ENCODE results near the gene IQSEC1.
A peak's percentile ranks its signal among the peaks of the same experiment; 100 is the strongest.

IQSEC1 gene

DNA sequence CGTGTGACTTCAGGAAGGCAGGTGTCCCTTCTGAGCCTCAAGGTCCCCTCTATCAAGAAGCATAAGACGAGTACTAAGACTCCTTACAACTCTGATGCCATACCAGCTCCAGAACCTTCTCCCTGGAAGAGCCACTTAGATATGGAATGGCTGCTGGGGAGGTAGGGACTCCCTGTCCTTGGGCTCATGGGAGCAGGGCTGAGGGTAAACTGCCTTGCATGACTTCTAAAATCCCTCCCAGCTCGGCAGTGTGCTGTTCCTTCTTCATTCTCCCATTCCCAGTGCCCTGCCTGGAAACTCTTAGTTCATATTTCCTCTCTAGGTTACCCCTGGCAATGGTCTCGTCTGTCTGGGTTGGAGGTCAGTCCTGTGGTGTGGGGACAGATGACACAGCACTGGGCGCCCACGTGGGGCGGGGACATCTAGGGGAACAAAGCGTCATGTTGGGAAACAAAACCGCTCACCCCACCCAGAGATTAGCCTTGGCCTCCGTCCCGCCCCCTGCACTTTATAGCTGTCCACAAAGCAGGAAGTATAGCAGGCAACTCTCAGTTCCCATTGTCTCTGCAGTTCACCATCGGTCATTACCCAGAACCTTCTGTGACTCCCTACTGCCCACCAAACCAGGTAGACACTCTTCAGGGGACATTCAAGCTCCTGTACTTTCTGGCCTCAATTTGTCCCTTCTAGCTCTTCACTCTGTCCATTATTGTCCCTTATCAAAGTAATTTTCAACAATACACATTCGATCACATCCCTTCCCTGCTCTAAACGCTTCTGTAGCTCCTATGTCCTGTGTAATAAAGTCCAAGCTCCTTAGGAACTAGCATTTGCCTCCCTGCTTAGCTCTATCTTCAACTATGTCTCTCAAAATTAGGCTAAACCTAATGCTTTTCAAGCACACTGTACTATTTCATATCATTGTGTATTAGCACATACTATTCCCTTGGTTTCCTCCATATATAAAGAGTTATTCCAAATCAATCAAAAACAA, 73.8 kb downstream of the IQSEC1 start:
- peak; percentile 24 for DNase-seq (ENCODE audit: low spot score)

DNA sequence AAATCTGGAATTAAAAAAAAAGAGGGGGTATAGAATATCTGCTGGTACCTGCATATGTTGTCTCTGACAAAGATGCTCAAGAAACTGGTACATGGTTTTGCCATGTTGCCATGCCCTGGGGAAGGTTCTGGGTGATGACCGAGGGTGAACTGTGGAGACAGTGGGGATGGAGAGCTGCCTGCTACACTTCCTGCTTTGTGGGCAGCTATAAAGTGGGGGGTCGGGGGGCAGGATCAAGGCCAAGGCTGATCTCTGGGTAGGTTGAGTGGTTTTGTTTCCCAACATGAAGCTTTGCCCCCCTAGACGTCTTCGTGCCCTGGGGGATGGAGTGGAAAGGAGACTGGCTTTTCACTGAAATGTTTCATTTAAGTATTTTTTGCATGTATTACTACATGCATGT, 74.6 kb downstream of the IQSEC1 start:
- DNase-seq (ENCODE audit: low spot score), result no peak

DNA sequence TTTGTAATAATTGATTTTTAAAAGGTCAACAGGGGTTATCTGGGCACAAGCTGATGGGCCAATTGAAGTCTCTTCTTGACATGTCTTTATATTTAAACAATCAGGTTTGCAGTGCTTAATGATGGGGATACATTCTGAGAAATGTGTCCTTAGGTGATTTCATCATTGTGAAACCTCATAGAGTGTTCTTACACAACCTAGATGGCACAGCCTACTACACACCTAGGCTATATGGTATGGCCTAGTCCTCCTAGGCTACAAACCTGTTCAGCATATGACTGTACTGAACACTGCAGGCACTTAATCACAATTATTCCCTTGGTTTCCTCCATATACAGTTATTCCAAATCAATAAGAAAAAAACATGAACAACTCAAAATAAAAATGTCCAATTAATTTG, 75.8 kb downstream of the IQSEC1 start:
- no peak for DNase-seq (ENCODE audit: low spot score)

DNA sequence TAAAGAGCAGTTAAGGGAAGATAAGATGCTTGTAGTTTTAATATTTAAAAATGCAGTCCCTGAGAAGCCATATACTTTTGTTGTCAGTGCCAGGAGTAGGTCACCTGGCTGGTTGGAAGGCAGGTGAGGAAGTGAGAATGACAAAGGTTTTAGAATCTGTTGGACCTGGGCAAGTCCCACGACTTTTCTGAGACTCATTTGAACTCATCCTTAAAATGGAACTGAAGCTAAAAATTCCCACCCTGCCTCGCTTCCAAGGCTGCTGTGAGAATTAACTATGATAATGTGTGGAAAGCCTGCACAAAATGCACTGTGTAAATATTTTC, 77.1 kb downstream of the IQSEC1 start:
- no peak for DNase-seq (ENCODE audit: low spot score)

DNA sequence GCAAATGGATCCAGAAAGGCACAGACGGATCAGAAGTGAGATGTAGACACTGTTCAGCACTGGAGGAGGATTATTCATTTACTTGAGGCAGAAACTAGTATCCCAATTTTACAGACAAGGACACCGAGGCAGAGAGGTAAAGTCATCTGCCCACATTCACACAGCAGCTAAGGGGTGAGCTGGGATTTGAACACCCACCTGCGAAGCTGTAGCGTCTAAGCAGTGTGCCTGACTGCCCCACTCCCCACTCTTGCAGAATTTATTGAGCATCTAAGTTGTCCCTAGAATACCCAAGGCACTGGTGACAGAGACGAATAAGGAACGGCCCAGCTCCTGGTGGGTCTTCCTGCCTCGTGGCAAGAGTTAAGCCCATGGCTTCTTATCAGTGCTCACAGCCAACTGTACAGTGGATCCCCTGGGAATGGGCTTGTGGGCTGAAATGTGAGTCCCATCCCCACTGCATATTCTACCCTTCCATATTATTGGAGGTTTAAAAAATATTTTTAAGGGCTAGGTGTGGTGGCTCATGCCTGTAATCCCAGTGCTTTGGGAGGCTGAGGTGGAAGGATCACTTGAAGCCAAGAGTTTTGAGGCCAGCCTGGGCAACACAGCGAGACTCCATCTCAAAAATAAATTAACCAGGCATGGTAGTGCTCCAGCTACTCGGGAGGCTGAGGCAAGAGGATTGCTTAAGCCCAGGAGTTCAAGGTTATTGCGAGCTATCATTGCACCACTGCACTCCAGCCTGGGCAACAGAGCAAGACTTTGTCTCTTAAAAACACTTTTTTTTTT, 77.6 kb downstream of the IQSEC1 start:
- DNase-seq (ENCODE audit: low spot score), result no peak

DNA sequence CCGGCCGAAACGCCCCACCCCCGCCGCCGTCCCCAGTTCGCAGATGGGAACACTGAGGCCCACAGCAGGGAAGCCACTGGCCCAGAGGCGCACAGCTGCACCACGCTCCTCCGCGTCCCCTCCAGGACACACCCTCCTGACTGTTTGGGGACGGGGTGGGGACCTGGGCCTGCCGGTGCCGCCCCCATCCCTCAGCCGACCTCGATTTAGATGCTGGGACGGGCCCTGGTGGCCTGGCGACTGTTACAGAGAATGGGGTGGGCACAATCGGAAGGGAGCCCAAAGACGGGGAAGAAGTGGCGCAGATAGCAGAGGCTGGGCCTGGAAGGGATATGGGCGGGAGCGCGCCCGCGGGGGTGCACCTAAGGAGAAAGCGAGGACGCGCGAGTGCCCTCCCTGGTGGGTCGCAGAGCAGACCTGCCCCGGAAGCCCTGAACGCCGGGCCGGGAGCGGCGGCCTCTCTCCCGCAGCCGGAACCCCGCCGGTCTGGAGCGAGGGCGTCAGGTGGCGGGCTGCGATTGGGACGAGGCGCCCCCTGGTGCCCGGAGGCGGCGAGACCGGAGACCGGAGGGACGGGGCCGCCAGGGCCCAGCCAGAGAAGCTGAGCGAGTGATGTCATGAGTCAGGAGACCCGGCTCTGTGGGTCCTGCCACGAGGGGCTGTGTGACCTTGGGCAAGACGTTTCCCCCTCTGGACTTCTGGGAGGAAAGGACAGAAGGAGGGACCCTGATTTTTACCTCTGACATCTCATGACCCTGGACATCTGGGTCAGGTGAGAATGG, 78.4 kb downstream of the IQSEC1 start:
- DNase-seq (ENCODE audit: low spot score), result peak; percentile 85

DNA sequence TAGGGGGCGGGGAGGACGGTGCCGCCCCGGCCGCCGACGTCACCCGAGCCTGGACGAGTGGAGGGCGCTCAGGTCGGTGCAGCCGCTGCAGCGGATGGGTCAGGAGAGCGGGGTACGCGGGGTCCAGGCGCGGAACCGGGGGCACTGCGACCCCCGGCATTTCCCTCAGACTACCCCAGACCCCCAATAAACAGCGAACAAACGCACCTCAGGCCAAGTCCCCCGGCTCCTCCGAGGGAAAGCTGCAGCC, 78.9 kb downstream of the IQSEC1 start:
- DNase-seq (ENCODE audit: low spot score), result no peak

DNA sequence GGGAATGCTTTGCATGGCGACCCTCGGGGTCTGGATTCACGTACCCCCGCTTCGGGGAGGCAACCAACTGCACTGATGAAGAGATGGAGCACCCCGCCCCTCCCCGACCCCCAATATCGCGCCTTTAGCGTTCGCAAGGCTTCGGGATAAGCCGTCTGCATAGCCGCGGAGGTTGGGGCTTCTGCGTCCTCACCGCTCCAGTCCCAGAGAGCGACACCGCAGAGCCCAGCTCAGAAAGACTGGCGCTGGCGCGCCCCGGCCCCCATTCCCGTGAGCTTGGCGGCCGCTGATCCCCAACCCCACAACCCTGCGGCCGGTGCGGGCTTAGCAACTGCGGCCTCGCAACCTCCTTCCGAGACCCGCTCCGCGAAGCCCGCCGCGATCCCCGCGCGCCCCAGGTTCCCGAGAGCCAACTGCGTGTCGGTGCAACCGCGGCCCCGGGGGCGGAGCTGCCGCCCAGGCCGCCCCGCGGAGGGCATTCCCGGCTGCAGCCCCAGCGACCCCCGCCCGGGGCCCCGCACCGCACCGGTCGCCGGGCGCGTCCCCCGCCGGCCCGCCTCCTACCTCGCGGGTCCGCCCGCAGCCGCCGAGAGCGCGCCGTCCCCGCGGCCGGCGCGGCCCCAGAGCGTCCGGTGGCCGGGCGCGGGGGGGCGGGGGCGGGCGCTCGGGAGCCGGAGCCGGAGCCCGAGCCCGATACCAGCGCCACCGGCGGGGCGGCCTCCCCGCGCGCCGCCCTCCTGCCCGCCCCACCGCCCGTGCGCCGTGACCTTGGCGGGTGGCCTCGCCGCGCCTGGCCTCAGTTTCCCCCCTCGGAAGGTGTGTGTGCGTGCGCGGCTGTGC, 79.5 kb downstream of the IQSEC1 start:
- DNase-seq (ENCODE audit: low spot score), result no peak

DNA sequence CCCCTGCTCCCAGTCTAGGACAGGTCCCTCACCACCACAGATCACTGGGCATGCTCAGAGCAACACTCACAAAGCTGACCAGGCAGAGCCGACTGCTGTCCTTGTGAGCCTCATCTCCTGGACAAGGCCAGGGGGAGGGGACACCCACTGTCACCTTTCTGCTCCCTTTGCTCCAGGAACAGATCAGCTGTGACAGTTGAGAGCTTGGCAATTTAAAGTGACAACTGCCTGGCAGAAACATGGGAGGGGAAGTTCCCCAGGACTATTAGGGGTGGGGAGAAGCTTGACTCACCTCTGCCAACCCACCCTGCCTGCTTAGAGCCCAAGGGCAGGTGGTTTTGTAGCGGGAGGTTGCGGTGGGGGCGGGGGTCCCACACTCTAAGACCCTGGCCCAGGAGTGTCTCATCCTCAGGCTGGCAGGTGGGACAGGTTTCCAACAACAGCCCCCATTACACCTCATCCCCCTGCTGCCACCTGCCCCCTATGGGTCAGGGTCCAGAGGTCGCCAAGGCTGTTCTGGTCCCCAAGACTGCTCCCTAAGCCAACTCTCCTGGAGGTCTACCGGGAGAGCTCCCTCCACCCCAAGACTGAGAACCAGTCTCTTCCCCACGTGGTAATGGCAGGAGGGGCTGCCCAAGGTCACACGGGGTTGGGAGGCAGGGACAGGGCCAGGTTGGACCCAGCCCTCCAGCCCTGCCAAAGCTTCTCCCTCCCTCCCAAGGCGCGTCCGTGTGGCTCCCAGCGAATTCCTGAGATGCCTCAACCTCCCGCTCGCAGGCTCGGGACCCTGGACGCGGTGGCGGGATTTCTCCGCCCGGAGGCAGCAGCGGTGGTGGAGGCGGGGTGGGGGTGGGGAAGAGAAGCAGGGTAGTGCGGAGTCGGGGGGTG, 80.4 kb downstream of the IQSEC1 start:
- DNase-seq (ENCODE audit: low spot score), result no peak

DNA sequence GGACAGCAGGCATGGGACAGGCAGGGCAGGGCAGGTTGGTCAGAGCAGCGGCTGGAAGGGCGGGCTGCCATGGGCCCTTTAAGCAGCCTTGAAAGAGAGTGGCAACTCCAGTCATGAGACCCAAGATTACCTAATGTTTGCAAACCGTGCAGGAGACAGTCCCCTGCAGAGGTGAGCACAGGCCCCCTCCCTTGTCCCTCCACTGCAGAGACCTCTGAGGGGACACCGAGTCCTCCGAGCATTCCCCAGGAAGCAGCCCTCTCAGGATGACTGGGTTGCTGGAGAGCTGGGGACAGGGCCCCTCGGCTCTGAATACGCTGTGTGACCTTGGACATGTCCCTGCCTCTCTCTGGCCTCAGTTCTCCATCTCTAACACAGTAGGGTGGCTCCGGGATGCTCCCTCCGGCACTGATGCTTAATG, 81.4 kb downstream of the IQSEC1 start:
- DNase-seq (ENCODE audit: low spot score), result no peak

DNA sequence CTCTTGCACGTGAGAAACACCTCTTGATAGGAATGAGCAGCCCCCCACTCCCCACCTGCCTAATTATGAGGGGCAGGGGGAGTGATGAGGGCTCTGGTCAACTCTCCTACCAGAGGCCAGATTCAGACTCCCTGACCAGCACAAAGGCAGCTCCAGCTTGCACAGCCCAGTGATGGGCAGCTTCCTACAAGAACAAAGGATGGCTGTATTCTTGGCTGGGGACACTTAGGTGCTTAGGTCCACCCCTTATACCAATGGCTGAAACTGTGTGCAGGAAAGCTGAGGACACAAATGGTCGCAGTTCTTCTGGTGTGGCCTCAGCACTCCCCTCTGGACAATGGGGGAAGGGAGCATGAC, 81.8 kb downstream of the IQSEC1 start:
- no peak for DNase-seq (ENCODE audit: low spot score)

DNA sequence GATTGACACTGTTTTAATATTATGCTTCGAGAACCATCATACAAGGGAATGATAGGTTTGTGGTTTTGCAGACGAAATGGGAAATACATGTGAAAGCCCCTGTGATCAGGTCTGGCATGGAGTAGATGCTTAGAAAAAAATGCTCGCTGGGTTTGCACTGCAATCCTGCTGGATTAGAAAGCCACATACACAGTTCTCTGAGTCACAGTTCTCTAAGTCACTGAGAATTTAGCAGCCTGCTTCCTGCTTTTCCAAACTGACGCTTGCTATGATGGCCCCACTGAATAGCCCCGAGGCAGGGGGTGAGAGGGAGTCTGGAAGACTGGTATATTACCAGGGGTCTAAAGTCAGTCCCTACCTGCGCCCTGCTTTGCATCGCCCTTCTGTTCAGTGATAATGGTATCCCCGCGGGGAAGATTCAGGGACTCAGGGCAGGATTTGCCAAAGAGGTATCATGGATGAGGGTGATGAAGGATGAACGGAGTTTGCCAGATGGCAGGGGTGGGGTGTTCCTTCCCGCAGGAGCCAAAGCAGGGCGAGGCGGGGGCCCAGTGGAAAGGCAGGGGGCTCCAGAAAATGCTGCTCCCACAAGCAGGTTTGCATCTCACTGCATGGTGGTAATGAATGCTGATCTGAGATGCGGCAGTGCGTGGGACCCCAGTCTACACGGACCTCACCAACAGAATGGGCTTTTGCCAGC, 82.3 kb downstream of the IQSEC1 start:
- DNase-seq (ENCODE audit: low spot score), result no peak

DNA sequence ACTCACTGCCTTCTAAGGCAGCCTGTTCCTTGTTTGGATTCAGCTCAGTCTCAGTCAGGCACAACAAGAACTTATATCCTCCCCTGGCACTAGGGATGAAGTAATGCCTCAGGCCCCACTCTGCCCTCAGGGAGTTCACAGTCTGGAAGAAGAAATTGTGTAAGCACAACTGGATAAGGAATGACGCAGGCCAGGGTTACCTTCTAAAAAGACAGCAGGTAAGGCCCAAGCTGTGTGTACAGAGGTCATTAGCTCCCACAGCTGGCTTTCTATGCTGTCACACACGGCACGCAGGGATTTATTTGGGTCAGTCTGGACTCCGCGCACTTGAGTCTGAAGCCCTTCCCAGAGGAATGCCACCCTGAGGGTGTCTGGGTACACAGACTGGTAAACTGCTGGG, 82.9 kb downstream of the IQSEC1 start:
- no peak for DNase-seq (ENCODE audit: low spot score)

DNA sequence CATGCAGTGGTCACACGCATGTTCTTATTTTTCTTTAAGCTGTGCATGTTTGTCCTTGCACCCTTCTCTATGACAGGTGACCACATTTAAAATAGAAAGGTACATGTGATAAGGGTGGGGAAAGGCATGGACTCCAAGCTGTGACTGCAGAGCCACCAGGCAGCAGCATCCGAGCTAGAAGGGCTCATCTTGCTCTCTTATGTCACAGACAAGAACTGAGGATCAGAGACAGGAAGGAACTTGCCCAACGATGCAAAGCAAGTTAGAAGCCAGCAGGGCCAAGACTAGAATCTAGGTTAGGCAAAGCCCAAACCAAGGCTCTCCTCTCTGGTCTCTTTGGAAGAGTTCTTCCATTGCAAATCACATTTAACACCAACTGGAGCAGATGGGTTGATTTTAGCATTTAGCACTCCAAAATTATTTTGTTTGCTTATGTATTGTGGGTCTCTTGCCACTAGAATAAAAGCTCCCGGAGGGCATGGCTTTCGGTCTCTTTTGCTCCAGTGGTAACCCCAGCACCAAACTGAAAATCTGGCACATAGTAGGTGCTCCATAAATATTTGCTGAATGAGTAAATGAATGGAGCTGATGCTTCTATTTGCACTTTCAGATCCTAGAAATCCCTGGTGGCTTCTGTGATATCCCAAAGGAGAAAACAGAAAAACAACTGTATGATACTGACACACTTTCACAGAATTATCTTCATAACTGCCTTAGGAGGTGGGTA, 84.3 kb downstream of the IQSEC1 start:
- DNase-seq (ENCODE audit: low spot score), result no peak

DNA sequence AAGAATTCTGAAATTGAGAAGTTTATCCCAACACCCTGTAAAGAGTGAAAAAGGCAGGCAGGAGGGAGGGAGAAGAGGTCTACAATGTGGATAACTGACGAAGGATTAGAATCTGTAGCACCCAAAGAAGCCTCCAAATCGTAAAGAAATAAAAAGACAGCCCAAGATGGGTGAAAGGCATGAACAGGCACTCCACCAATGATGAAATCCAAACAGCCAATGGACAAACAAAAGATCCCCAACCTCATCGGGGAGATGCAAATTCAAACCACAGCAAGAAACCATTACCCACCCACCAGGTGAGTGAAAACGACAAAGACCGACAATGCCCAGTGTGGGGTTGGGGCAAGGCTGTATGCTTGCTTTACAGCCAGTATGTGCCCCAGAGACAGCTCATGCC, 85.6 kb downstream of the IQSEC1 start:
- no peak for DNase-seq (ENCODE audit: low spot score)

DNA sequence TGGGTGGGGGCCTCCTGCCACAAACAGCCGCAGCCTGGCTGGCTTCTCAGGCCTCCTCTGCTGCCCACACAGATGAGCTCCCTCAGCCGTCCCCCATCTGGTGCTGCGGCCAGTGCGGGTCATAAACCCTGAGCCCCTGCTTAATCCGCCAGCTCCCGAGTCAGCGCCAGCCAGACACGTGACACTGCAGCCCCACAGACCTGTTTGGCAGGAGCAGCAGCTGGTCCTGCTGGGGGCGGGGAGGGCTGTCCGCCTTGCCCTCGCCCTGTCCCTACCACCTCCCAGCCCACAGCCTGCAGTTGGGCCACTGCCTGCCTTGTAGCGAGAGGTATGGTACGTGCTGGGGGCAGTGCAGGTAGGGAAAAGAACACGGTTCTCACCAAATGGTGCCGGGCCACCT, 86.2 kb downstream of the IQSEC1 start:
- no peak for DNase-seq (ENCODE audit: low spot score)

DNA sequence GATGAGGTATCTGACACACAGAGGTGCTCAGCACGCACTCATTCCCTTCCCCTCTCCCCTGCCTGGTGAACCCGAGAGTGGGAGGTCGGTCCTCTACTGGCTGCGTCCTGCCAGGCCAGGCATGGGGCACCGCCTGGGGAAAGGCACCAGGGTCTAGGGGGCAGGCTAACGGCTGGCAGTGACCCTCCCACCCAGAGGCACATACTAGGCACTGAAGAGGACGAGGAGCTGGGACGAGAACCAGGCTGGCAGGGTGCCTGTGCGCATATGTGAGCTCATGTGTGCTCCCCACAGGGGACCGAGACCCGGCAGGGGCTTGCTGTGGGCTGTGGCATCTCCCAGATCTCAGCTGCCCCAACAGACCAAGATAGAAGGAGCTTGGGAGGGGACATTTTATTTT, 86.7 kb downstream of the IQSEC1 start:
- DNase-seq (ENCODE audit: low spot score), result no peak

DNA sequence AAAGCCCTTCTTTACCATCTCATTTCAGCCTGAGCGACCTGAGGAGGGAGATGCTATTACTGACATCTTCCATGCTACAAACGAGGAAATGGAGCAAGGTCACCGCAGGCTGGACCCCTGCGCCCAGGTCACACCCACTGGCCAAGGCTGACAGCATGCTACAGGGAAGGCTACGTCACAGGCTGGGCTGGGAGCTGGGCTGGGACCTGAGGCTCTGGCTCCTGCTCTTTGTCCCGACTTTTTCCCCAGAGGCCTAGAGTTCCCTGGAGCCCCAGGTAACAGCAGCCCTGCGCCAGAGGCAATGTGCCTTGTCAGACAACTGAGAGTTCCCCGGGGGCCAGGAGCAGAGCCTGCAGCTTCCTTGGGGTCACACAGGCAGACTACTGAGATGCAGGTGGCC, 87.2 kb downstream of the IQSEC1 start:
- DNase-seq (ENCODE audit: low spot score), result no peak

DNA sequence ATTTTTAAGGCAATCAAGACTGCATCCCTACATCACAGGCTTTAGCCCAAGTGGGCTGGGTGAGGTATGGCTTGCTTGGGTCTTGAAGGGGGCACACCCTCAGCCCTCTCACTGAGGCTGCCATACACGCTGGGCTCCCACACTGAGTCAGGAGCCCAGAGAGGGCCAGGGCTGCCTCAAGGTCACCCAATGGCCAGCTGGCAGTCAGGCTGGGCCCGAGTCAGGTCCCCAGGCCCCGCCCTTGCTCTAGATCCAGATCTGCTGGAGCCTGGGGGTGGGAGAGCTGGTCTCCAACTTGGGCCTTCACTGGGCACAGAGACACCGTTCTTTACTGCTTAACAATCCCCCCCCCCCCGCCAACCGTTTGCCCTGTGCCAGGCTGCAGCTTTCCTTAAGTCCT, 88.1 kb downstream of the IQSEC1 start:
- DNase-seq (ENCODE audit: low spot score), result no peak
